Duodenal mucosa (tissue), 2 donors: ENCODE results near the gene JSRP1.
A peak's percentile ranks its signal among the peaks of the same experiment; 100 is the strongest.

Source experiments
- H3K27ac ChIP-seq: one replicate; pipeline ENCODE4 v1.7.0; 2013; ENCODE audit warnings: low read depth, low read length
- H3K27me3 ChIP-seq, 2 donors: one replicate each; pipeline ENCODE4 v1.7.0; 2013; ENCODE audit warnings: low read length in 2 of 2, control low read depth in 1 of 2; ENCODE audit not compliant: insufficient read depth in 2 of 2, control insufficient read depth in 1 of 2
- H3K36me3 ChIP-seq, 2 donors: one replicate each; pipeline ENCODE4 v1.7.0; 2013; ENCODE audit warnings: low read length in 2 of 2, control low read depth in 1 of 2; ENCODE audit not compliant: insufficient read depth in 2 of 2, control insufficient read depth in 1 of 2
- H3K4me1 ChIP-seq, 2 donors: one replicate each; pipeline ENCODE4 v1.7.0; 2013; ENCODE audit warnings: low read length in 2 of 2, control low read depth in 1 of 2; ENCODE audit not compliant: insufficient read depth in 2 of 2, control insufficient read depth in 1 of 2
- H3K4me3 ChIP-seq, 2 donors: one replicate each; pipeline ENCODE4 v1.7.0; 2013; ENCODE audit warnings: low read length in 2 of 2, low read depth in 1 of 2
- H3K9ac ChIP-seq, 2 donors: one replicate each; pipeline ENCODE4 v1.7.0; 2013; ENCODE audit warnings: low read length in 2 of 2, low read depth in 1 of 2
- H3K9me3 ChIP-seq, 2 donors: one replicate each; pipeline ENCODE4 v1.7.0; 2013; ENCODE audit warnings: low read length in 2 of 2, control low read depth in 1 of 2; ENCODE audit not compliant: control insufficient read depth in 1 of 2

JSRP1 gene

GRCh38 chr19:2231621-2232221 is 24.5 kb downstream of the JSRP1 start:
- no peak overlapping the region for H3K4me3 ChIP-seq
- H3K27me3 ChIP-seq = no peaks in the 10 kb centered on the region
- no peaks in the 10 kb centered on the region for H3K9me3 ChIP-seq
- H3K4me1 ChIP-seq = peaks cover 14 to 35% of the 10 kb centered on the region in 2 donors
- peak overlapping the region in 1 of 2 donors; percentile 18 for H3K9ac ChIP-seq
- H3K36me3 ChIP-seq = peaks cover 4 to 65% of the 10 kb centered on the region in 2 donors
- H3K27ac ChIP-seq = no peak overlapping the region

GRCh38 chr19:2230807-2231533 is 25.2 kb downstream of the JSRP1 start:
- H3K9me3 ChIP-seq = no peaks in the 10 kb centered on the region
- no peak overlapping the region for H3K4me3 ChIP-seq
- peaks cover 14 to 35% of the 10 kb centered on the region in 2 donors for H3K4me1 ChIP-seq
- H3K36me3 ChIP-seq = peaks cover 4 to 71% of the 10 kb centered on the region in 2 donors
- no peak overlapping the region for H3K27ac ChIP-seq
- peak overlapping the region in 1 of 2 donors; percentile 18 for H3K9ac ChIP-seq
- H3K27me3 ChIP-seq = no peaks in the 10 kb centered on the region

GRCh38 chr19:2230033-2230531 is 26.1 kb downstream of the JSRP1 start:
- H3K4me3 ChIP-seq = no peak overlapping the region
- no peak overlapping the region for H3K27ac ChIP-seq
- H3K36me3 ChIP-seq = peaks cover 4 to 80% of the 10 kb centered on the region in 2 donors
- peaks cover 10 to 32% of the 10 kb centered on the region in 2 donors for H3K4me1 ChIP-seq
- H3K9ac ChIP-seq = no peak overlapping the region
- H3K9me3 ChIP-seq = no peaks in the 10 kb centered on the region
- no peaks in the 10 kb centered on the region for H3K27me3 ChIP-seq

GRCh38 chr19:2229103-2230032 is 26.8 kb downstream of the JSRP1 start:
- H3K36me3 ChIP-seq = peaks cover 8 to 87% of the 10 kb centered on the region in 2 donors
- no peak overlapping the region for H3K9ac ChIP-seq
- H3K27me3 ChIP-seq = no peaks in the 10 kb centered on the region
- H3K27ac ChIP-seq = no peak overlapping the region
- H3K9me3 ChIP-seq = no peaks in the 10 kb centered on the region
- H3K4me3 ChIP-seq = no peak overlapping the region
- peaks cover 6 to 25% of the 10 kb centered on the region in 2 donors for H3K4me1 ChIP-seq

GRCh38 chr19:2228157-2229030 is 27.8 kb downstream of the JSRP1 start:
- Histone ChIP-seq H3K9ac (no peak overlapping the region), H3K27ac (no peak overlapping the region), H3K36me3 (peaks cover 15 to 86% of the 10 kb centered on the region in 2 donors), H3K27me3 (no peaks in the 10 kb centered on the region), H3K4me3 (no peak overlapping the region), H3K4me1 (peaks cover 0 to 15% of the 10 kb centered on the region in 2 donors), H3K9me3 (no peaks in the 10 kb centered on the region)

- H3K9ac ChIP-seq = no peak overlapping the region
- H3K27ac ChIP-seq = no peak overlapping the region
- H3K4me3 ChIP-seq = no peak overlapping the region
- H3K27me3 ChIP-seq = no peaks in the 10 kb centered on the region
- H3K36me3 ChIP-seq = peaks cover 15 to 84% of the 10 kb centered on the region in 2 donors
- no peaks in the 10 kb centered on the region for H3K9me3 ChIP-seq
- peaks cover 0 to 10% of the 10 kb centered on the region in 2 donors for H3K4me1 ChIP-seq
These were observed 28.6 kb downstream of the JSRP1 start for GRCh38 chr19:2227415-2228156.

- Histone ChIP-seq H3K9me3 (no peaks in the 10 kb centered on the region), H3K4me3 (no peak overlapping the region), H3K27ac (no peak overlapping the region), H3K9ac (no peak overlapping the region), H3K36me3 (peaks cover 15 to 87% of the 10 kb centered on the region in 2 donors), H3K27me3 (no peaks in the 10 kb centered on the region), H3K4me1 (peaks cover 0 to 9% of the 10 kb centered on the region in 2 donors)
These were observed 29.3 kb downstream of the JSRP1 start for GRCh38 chr19:2226840-2227360.

GRCh38 chr19:2226051-2226839 is 30.0 kb downstream of the JSRP1 start:
- Histone ChIP-seq H3K4me1 (peaks cover 0 to 5% of the 10 kb centered on the region in 2 donors), H3K27me3 (no peaks in the 10 kb centered on the region), H3K9me3 (no peaks in the 10 kb centered on the region), H3K36me3 (peaks cover 15 to 89% of the 10 kb centered on the region in 2 donors), H3K9ac (no peak overlapping the region), H3K27ac (no peak overlapping the region), H3K4me3 (no peak overlapping the region)
